OCI-LY1 (cell line): ENCODE results near the gene USP48.

Source experiments
- H2AFZ ChIP-seq: fragments of 200-600 bp; sonication (generic), shearing (Covaris generic); 2 replicates; pipeline ENCODE4 v1.6.0; 2014; ENCODE audit warnings: antibody characterized with exemption, mild to moderate bottlenecking, low read length
- H3F3A ChIP-seq: fragments of 200-600 bp; sonication (generic), shearing (Covaris generic); 2 replicates; pipeline ENCODE4 v1.6.0; 2014; ENCODE audit warnings: mild to moderate bottlenecking, antibody characterized with exemption, low read length, moderate library complexity; ENCODE audit not compliant: insufficient read depth
- H3K27ac ChIP-seq: fragments of 200-600 bp; sonication (generic); 2 replicates; pipeline ENCODE4 v1.5.1; 2014; ENCODE audit warnings: low read length, mixed run types, mild to moderate bottlenecking, low read depth; ENCODE audit not compliant: poor library complexity, severe bottlenecking
- H3K27me3 ChIP-seq: fragments of 200-600 bp; sonication (generic); 2 replicates; pipeline ENCODE4 v1.6.0; 2014; ENCODE audit warnings: antibody characterized with exemption, mild to moderate bottlenecking, low read length, moderate library complexity; ENCODE audit not compliant: insufficient read depth
- H3K36me3 ChIP-seq: fragments of 200-600 bp; sonication (generic); 2 replicates; pipeline ENCODE4 v1.6.1; 2014; ENCODE audit warnings: mild to moderate bottlenecking, antibody characterized with exemption, low read length, moderate library complexity, mixed read lengths; ENCODE audit not compliant: insufficient read depth
- H3K4me1 ChIP-seq: fragments of 200-600 bp; sonication (generic); 2 replicates; pipeline ENCODE4 v1.5.1; 2014; ENCODE audit warnings: mild to moderate bottlenecking, low read length, moderate library complexity; ENCODE audit not compliant: insufficient read depth, severe bottlenecking
- H3K4me2 ChIP-seq: fragments of 200-600 bp; sonication (generic), shearing (Covaris generic); 2 replicates; pipeline ENCODE4 v1.6.1; 2014; ENCODE audit warnings: low read length
- H3K4me3 ChIP-seq: fragments of 200-600 bp; sonication (generic); 2 replicates; pipeline ENCODE4 v1.5.1; 2014; ENCODE audit warnings: low read length, low read depth, mild to moderate bottlenecking, mixed read lengths; ENCODE audit not compliant: poor library complexity, severe bottlenecking
- H3K79me2 ChIP-seq: fragments of 200-600 bp; shearing (Covaris generic); 2 replicates; pipeline ENCODE4 v1.6.1; 2016; ENCODE audit warnings: mixed run types, low read length, mixed read lengths; ENCODE audit not compliant: insufficient read depth
- H3K9ac ChIP-seq: fragments of 200-600 bp; sonication (generic), shearing (Covaris generic); 2 replicates; pipeline ENCODE4 v1.6.1; 2014; ENCODE audit warnings: mild to moderate bottlenecking, low read length, mixed read lengths
- H3K9me2 ChIP-seq: fragments of 200-600 bp; sonication (generic), shearing (Covaris generic); 2 replicates; pipeline ENCODE4 v1.6.1; 2014; ENCODE audit warnings: low read depth, mild to moderate bottlenecking, low read length, mixed read lengths
- H3K9me3 ChIP-seq: fragments of 200-600 bp; shearing (Covaris generic); 2 replicates; pipeline ENCODE4 v1.6.1; 2014; ENCODE audit warnings: low read length, mixed read lengths
- H4K20me1 ChIP-seq: fragments of 200-600 bp; sonication (generic), shearing (Covaris generic); 2 replicates; pipeline ENCODE4 v1.6.0; 2016; ENCODE audit warnings: mild to moderate bottlenecking, low read length; ENCODE audit not compliant: insufficient read depth
- EZH2 ChIP-seq: fragments of 200-600 bp; sonication (generic), shearing (Covaris generic); IDR thresholded peaks from 2 replicates; pipeline ENCODE4 v1.8.0; 2017; ENCODE audit warnings: borderline replicate concordance, mixed run types, mild to moderate bottlenecking, antibody characterized with exemption, low read length, moderate library complexity, mixed read lengths
- TF ChIP-seq, protein P1 (sequence below): fragments of 200-600 bp; sonication (generic), shearing (Covaris generic); IDR thresholded peaks from 2 replicates; pipeline ENCODE4 v1.5.1; 2017; ENCODE audit warnings: mild to moderate bottlenecking, antibody characterized with exemption, low read length, moderate library complexity, mixed read lengths

Gene USP48

DNA sequence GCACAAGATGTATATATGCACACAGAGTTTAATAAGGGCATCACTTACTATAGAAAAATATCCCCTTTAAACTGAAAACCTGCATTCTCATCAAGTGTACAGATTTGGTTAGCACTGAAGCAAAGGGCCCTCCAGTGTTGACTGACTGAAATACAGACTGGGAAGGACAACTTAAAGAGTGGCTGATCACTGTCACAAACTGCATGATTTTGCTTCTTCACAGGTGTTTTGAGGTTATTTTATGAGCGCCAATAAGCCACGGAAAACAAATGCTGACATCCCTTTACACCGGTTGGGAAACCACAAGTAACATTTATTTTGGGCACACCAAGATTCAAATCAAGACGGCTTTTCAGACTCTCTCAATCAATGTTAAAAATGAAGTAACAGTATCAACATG is 82.9 kb downstream of the USP48 start:
- Histone ChIP-seq H3K79me2 (no peaks in the 10 kb centered on the region), H3K9me3 (no peaks in the 10 kb centered on the region), H3K4me3 (no peak overlapping the region), H4K20me1 (no peaks in the 10 kb centered on the region), H3K9ac (no peak overlapping the region), H2AFZ (no peak overlapping the region), H3K9me2 (no peaks in the 10 kb centered on the region), H3F3A (no peaks in the 10 kb centered on the region), H3K27me3 (no peaks in the 10 kb centered on the region), H3K36me3 (peaks cover 63% of the 10 kb centered on the region), H3K4me2 (no peak overlapping the region), H3K4me1 (no peaks in the 10 kb centered on the region), H3K27ac (no peak overlapping the region)
- TF ChIP-seq, protein P1, sequence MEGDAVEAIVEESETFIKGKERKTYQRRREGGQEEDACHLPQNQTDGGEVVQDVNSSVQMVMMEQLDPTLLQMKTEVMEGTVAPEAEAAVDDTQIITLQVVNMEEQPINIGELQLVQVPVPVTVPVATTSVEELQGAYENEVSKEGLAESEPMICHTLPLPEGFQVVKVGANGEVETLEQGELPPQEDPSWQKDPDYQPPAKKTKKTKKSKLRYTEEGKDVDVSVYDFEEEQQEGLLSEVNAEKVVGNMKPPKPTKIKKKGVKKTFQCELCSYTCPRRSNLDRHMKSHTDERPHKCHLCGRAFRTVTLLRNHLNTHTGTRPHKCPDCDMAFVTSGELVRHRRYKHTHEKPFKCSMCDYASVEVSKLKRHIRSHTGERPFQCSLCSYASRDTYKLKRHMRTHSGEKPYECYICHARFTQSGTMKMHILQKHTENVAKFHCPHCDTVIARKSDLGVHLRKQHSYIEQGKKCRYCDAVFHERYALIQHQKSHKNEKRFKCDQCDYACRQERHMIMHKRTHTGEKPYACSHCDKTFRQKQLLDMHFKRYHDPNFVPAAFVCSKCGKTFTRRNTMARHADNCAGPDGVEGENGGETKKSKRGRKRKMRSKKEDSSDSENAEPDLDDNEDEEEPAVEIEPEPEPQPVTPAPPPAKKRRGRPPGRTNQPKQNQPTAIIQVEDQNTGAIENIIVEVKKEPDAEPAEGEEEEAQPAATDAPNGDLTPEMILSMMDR, result no peak
- no peak for TF ChIP-seq EZH2

DNA sequence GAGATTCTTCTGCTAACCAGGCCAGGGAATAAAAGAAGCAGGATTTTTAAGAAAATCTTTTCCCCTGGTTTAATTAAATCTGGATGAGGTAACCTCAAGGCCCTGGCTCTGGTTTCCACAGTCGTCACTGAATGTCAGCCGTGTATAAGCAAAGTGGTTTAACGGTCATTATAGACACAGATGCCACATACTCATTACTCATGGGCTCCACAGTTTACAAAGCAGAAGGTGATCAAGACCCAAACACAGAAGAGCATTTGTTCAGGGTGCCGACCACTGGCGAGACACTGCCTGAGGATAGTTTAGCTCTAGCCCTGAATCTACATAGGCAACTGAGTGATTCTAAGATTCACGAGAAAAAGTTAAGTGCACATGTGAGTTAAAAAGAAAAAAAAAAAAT is 86.0 kb downstream of the USP48 start:
- no peaks in the 10 kb centered on the region for H3K79me2 ChIP-seq
- no peak overlapping the region for H3K4me3 ChIP-seq
- TF ChIP-seq, protein P1, result no peak
- no peak for TF ChIP-seq EZH2
- no peaks in the 10 kb centered on the region for H4K20me1 ChIP-seq
- no peak overlapping the region for H3K9ac ChIP-seq
- H3F3A ChIP-seq, result no peaks in the 10 kb centered on the region
- H3K9me3 ChIP-seq, result no peaks in the 10 kb centered on the region
- H3K36me3 ChIP-seq, result peaks cover 65% of the 10 kb centered on the region
- H3K27me3 ChIP-seq, result no peaks in the 10 kb centered on the region
- H3K9me2 ChIP-seq, result no peaks in the 10 kb centered on the region
- H3K4me2 ChIP-seq, result no peak overlapping the region
- H3K27ac ChIP-seq, result no peak overlapping the region
- no peak overlapping the region for H2AFZ ChIP-seq
- H3K4me1 ChIP-seq, result no peaks in the 10 kb centered on the region

DNA sequence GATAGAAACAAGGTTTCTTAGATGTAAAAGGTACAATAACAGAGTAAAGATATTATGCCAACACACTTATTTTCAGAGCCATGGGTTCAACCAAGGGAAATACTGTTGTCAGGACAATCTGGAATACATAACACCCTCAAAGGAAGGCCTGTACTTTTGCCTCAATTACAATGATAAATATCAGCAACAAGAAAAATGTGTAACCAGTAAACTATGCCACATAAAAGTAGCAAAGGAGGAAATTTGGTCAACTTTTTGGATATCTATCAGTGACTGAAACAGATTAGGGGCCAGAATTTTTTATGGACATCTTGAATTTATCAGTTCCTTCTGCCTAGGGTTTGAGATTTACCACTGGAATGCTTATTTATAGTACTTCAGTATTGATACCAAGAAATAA is 89.2 kb downstream of the USP48 start:
- no peaks in the 10 kb centered on the region for H3K9me2 ChIP-seq
- peaks cover 72% of the 10 kb centered on the region for H3K36me3 ChIP-seq
- H3K27ac ChIP-seq, result no peak overlapping the region
- no peaks in the 10 kb centered on the region for H3K9me3 ChIP-seq
- no peaks in the 10 kb centered on the region for H3K79me2 ChIP-seq
- H3K4me1 ChIP-seq, result no peaks in the 10 kb centered on the region
- no peaks in the 10 kb centered on the region for H3F3A ChIP-seq
- H3K9ac ChIP-seq, result no peak overlapping the region
- no peak overlapping the region for H2AFZ ChIP-seq
- TF ChIP-seq EZH2, result no peak
- TF ChIP-seq, protein P1, result no peak
- no peak overlapping the region for H3K4me3 ChIP-seq
- no peaks in the 10 kb centered on the region for H3K27me3 ChIP-seq
- no peak overlapping the region for H3K4me2 ChIP-seq
- H4K20me1 ChIP-seq, result no peaks in the 10 kb centered on the region
